Measurements from ENCODE around the gene CALCR.
"Not testable (repeated sequence)": the region's sequence is repeated elsewhere in the genome, so short reads cannot be mapped to it uniquely, and the experiment has no call there.

Gene CALCR

GRCh38 chr7:93574646-93575554 lies at the start of gene CALCR:
TSS of gene CALCR (minus strand) at chr7:93574724. CDS start at chr7:93486981, 87,743 bp downstream.
- DNase-seq (ENCODE audit: low read depth in 2 of 2): no peak

- no peak for DNase-seq (ENCODE audit: low read depth in 2 of 2)
Measured at GRCh38 chr7:93623816-93624215, 49.3 kb upstream of the CALCR start.

- no peak for DNase-seq (ENCODE audit: low read depth in 2 of 2)
Measured at GRCh38 chr7:93622036-93623033, 47.8 kb upstream of the CALCR start.

DNA sequence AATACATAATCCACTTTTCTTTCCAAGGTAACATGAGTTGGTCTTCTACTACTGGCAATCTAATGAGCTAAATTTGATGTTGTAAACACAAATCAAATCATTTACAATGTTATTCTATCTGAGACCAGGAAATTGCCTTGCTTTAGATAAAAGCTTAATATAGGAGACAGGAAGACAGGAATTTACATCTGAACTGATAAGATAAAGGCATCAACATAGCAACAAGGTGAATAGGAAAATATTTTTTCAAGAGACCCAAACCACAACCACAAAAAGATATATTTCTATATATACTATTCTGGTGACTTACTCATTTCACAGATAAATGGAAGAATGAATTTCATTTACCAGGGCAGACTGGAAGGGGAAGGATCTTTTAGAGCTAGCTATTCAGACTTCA lies 46.3 kb upstream of the CALCR start:
- no peak for DNase-seq (ENCODE audit: low read depth in 2 of 2)

DNA sequence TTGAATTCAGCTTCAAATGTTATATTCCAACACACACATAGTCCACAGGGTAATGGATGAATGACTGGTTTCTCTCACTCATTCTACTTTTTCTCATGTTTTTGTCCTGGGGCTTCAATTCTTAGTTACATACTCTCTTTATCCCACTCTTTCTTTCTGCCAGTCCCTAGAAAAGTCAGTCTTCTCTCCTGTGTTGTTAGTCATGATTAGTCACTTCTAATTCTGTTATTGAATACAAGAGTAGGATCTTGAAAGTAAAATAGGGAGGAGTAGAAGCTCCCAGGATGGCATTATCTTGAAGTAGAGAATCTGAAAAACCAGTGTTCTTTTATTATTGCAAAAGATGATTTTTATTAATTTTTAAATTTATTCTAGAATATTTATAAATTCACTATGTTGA lies 45.5 kb upstream of the CALCR start:
- no peak for DNase-seq (ENCODE audit: low read depth in 2 of 2)

DNA sequence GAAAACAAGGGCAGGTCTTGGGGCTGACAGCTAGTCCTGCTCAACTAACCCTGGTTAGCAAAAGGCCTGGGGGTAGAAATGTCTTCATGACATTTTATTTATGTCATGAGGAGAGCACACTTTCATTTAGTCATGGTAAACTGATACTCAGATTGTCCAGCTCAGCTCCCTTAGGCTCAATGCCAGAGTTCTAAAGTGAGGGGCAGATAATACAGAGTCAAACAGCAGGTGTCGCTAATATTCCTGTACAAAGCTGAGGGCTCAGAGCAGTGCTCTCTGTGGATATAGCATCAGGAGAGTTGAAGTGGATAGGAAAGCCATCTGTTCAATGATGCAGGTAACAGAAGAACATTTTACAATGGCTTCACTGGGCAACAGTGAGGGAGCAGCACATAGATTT lies 26.8 kb upstream of the CALCR start:
- no peak for DNase-seq (ENCODE audit: low read depth in 2 of 2)

- no peak for DNase-seq (ENCODE audit: low read depth in 2 of 2)
Measured at GRCh38 chr7:93594250-93594649, 19.7 kb upstream of the CALCR start.

DNA sequence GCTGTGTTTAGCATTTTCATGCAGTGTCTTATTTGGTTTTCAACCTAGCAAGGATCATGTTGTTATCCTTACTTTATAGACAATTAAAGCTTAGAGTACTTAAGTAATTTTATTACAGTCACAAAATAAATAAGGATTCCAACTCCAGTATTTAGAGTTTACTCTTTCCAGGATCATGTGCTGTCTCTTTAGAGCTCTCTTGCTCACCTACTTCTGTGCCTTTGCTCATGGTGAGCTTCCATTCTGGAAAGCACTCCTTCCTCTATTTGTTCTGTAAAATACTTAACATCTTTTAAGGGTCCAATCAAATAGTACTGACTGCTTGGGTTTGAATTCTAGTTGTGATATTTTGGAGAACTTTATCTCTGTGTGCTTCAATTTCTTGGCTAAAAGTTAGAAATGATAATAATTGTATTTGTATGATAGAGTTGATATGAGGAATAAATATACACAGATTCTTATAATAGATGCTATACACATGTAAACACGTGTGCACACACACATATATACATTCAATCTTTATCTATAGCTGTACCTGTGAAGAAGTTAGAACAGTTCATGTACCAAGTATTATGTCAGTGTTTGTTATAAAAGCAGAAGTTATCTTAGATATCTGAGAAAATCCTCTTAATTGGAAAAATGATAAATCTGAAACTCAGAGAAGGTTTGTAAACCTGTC lies 18.2 kb upstream of the CALCR start:
- no peak for DNase-seq (ENCODE audit: low read depth in 2 of 2)

GRCh38 chr7:93591224-93592050 lies 16.9 kb upstream of the CALCR start:
- DNase-seq (ENCODE audit: low read depth in 2 of 2): not testable (repeated sequence)

DNA sequence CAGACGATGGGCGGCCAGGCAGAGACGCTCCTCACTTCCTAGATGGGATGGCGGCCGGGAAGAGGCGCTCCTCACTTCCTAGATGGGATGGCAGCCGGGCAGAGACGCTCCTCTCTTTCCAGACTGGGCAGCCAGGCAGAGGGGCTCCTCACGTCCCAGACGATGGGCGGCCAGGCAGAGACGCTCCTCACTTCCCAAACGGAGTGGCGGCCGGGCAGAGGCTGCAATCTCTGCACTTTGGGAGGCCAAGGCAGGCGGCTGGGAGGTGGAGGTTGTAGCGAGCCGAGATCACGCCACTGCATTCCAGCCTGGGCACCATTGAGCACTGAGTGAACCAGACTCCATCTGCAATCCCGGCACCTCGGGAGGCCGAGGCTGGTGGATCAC lies 11.9 kb upstream of the CALCR start:
- DNase-seq (ENCODE audit: low read depth in 2 of 2): not testable (repeated sequence)

GRCh38 chr7:93585694-93586478 lies 11.4 kb upstream of the CALCR start:
- not testable (repeated sequence) for DNase-seq (ENCODE audit: low read depth in 2 of 2)

GRCh38 chr7:93579431-93579830 lies 4.9 kb upstream of the CALCR start:
- DNase-seq (ENCODE audit: low read depth in 2 of 2): no peak

DNA sequence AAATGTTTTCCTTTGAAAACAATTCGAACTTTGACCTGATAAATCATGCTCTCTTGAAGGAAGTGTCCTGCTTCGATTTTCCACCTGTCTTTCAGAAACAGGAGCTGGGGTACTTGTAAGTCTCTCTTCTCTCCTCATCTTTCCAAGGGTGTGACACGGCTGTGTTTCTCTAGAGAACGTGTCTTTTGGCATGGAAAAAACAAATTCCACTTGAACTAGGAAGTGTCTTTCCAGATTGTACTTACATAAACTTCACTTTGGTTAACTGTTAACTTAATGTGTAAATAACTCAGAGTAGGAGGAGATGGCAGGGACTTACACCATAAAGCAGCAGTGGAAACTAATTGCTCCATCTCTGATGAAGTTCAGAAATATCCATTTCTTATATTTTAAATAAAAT lies 4.2 kb upstream of the CALCR start:
- DNase-seq (ENCODE audit: low read depth in 2 of 2): no peak

- DNase-seq (ENCODE audit: low read depth in 2 of 2): no peak
Measured at GRCh38 chr7:93575555-93576399, 1.3 kb upstream of the CALCR start.

GRCh38 chr7:93574269-93574645 lies 267 bp downstream of the CALCR start:
- no peak for DNase-seq (ENCODE audit: low read depth in 2 of 2)

DNA sequence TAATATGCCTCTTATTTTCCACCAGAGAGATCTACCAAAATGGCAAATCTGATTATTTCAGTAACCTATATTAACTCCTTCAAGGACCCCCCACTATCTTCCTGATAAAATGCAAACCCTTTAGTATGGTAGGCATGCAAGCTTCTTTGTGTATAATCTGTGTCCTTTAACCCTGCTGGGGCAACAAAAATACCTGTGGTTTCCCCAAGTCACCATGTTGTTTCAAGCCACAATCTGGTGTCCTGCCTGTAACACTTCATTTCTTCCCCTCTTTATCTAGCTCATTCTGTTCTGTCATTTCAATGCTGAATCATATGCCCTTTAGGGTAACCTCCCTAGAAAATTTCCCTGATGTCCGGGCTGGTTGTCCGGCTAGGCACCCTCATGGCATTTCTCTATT lies 5.3 kb downstream of the CALCR start:
- DNase-seq (ENCODE audit: low read depth in 2 of 2): no peak

DNA sequence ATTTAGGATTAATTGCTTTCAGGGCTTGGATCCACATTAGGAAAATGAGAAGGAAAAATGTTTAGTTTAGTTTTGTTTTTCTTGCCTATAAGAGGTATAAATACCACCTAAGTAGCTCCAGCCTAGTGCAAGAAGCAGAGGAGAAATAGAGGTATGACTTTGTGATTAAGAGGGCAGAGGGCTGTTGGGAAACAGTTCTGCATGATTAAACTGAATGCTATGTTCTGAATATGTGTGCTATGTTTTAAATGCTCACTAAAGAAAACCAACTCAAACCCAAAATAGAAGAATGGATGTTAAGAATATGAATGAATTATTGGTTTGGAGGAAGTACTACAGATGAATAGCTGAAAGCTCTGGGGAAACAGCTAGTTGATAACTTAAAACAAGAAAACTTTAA lies 7.6 kb downstream of the CALCR start:
- no peak for DNase-seq (ENCODE audit: low read depth in 2 of 2)

DNA sequence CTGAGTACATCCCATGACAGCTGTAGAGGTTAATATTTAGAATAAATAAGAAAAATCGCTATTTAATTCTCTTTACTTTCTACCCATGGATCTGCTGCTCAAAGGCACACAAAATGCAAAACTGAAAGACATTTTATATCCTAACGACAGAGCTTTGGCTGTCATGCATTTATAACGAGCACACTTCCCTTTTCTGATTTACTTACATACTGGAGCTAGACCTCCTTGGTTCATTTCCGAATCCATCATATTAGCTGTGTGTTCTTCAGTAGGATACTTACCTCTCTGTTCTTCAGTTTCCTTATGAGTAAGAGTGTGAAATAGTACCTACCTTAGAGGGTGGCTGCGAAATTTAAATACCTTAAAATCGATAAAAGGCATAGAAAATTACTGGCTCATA lies 10.9 kb downstream of the CALCR start:
- DNase-seq (ENCODE audit: low read depth in 2 of 2): no peak

DNA sequence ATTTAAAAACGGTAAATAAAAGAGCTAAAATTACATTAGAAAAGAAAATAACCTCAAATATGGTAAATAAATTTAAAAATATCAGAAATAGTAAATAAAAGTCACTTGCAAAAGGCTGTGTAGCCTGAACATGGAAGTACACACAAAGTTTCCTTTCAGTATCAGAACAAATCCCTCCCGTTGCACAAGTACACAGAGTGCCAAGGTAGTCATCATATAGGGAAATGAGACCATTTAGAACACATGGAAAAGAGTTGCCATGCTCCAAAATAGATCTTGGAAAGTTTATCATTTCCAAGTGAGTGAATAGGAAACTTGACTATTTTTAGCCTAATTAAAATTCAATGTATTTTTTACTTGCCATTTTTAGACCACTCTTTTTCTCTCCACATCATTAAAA lies 11.6 kb downstream of the CALCR start:
- DNase-seq (ENCODE audit: low read depth in 2 of 2): no peak

Measured in stimulated activated CD4-positive, alpha-beta T cell treated with anti-CD3 and anti-CD28 coated beads, Interleukin-15, amount 100 ng/mL, for 48 hours (primary cell).